ENCODE measurements around the gene PLEKHA7.
"Not testable (repeated sequence)": the region's sequence is repeated elsewhere in the genome, so short reads cannot be mapped to it uniquely, and the experiment has no call there.

The PLEKHA7 gene

GRCh38 chr11:16902182-16902581, 112.0 kb downstream of the PLEKHA7 start:
- peak; percentile 85 for DNase-seq

- no peak for DNase-seq
These were observed 113.7 kb downstream of the PLEKHA7 start for GRCh38 chr11:16900491-16900890.

GRCh38 chr11:16899708-16900303, 114.4 kb downstream of the PLEKHA7 start:
- DNase-seq = no peak

GRCh38 chr11:16898274-16898985, 115.8 kb downstream of the PLEKHA7 start:
- DNase-seq = no peak

- DNase-seq = no peak
These were observed 116.6 kb downstream of the PLEKHA7 start for GRCh38 chr11:16897470-16898061.

GRCh38 chr11:16896729-16897469, 117.3 kb downstream of the PLEKHA7 start:
- DNase-seq = no peak

GRCh38 chr11:16895306-16895705, 118.9 kb downstream of the PLEKHA7 start:
- DNase-seq = no peak

GRCh38 chr11:16893456-16894066, 120.7 kb downstream of the PLEKHA7 start:
- no peak for DNase-seq

GRCh38 chr11:16891964-16892363, 122.2 kb downstream of the PLEKHA7 start:
- no peak for DNase-seq

- no peak for DNase-seq
These were observed 123.0 kb downstream of the PLEKHA7 start for GRCh38 chr11:16891165-16891564.

GRCh38 chr11:16890442-16890841, 123.8 kb downstream of the PLEKHA7 start:
- no peak for DNase-seq

GRCh38 chr11:16889905-16890304, 124.3 kb downstream of the PLEKHA7 start:
- DNase-seq = no peak

GRCh38 chr11:16889010-16889409, 125.2 kb downstream of the PLEKHA7 start:
- not testable (repeated sequence) for DNase-seq

- not testable (repeated sequence) for DNase-seq
These were observed 126.3 kb downstream of the PLEKHA7 start for GRCh38 chr11:16887887-16888286.

- no peak for DNase-seq
These were observed 131.0 kb downstream of the PLEKHA7 start for GRCh38 chr11:16883174-16883573.

- DNase-seq = no peak
These were observed 132.4 kb downstream of the PLEKHA7 start for GRCh38 chr11:16881766-16882165.

- no peak for DNase-seq
These were observed 133.0 kb downstream of the PLEKHA7 start for GRCh38 chr11:16881074-16881709.

GRCh38 chr11:16880184-16880801, 133.9 kb downstream of the PLEKHA7 start:
- no peak for DNase-seq

- DNase-seq = no peak
These were observed 134.5 kb downstream of the PLEKHA7 start for GRCh38 chr11:16879690-16880089.

GRCh38 chr11:16876837-16877236, 137.4 kb downstream of the PLEKHA7 start:
- no peak for DNase-seq

GRCh38 chr11:16876053-16876752, 138.0 kb downstream of the PLEKHA7 start:
- no peak for DNase-seq
